Liver (tissue), 9 donors: ENCODE measurements around the gene BMP6. TPM values are rescaled to one million over a fixed set of nuclear protein-coding genes. Genes with fewer than 3 reads are reported as not detected.

Experiments used
- DNase-seq: peaks from one replicate; pipeline ENCODE4 v3.0.0-alpha.2; 2017; ENCODE audit warnings: low spot score
- H3K27ac ChIP-seq, 2 donors: one replicate each; pipeline ENCODE4 v1.7.0; 2013; ENCODE audit warnings: inconsistent platforms in 2 of 2, low read length in 2 of 2, control low read depth in 1 of 2, low read depth in 1 of 2, mild to moderate bottlenecking in 1 of 2
- H3K27me3 ChIP-seq, 4 donors: one replicate each; pipeline versions ENCODE4 v1.6.1 to v1.7.0; 2013; ENCODE audit warnings: low read length in 3 of 4, inconsistent platforms in 1 of 4, mild to moderate bottlenecking in 1 of 4, moderate library complexity in 1 of 4; ENCODE audit not compliant: control insufficient read depth in 4 of 4, insufficient read depth in 4 of 4
- H3K36me3 ChIP-seq, 4 donors: one replicate each; pipeline versions ENCODE4 v1.6.1 to v1.7.0; 2013; ENCODE audit warnings: low read length in 3 of 4, mild to moderate bottlenecking in 3 of 4, low read depth in 1 of 4, moderate library complexity in 1 of 4; ENCODE audit not compliant: control insufficient read depth in 4 of 4, insufficient read depth in 3 of 4
- H3K4me1 ChIP-seq, 4 donors: one replicate each; pipeline versions ENCODE4 v1.6.1 to v1.7.0; 2013; ENCODE audit warnings: low read length in 3 of 4, mild to moderate bottlenecking in 3 of 4, moderate library complexity in 1 of 4; ENCODE audit not compliant: control insufficient read depth in 4 of 4, insufficient read depth in 4 of 4
- H3K4me3 ChIP-seq, 3 donors: one replicate each; pipeline versions ENCODE4 v1.6.1 to v1.7.0; 2013; ENCODE audit warnings: low read length in 3 of 3, control low read depth in 1 of 3, low read depth in 1 of 3, mild to moderate bottlenecking in 1 of 3
- H3K9ac ChIP-seq, 2 donors: one replicate each; pipeline ENCODE4 v1.7.0; 2013; ENCODE audit warnings: low read length in 2 of 2, mild to moderate bottlenecking in 2 of 2, moderate library complexity in 2 of 2, control low read depth in 1 of 2, low read depth in 1 of 2
- H3K9me3 ChIP-seq, 4 donors: one replicate each; pipeline versions ENCODE4 v1.6.1 to v1.7.0; 2013; ENCODE audit warnings: low read length in 3 of 4; ENCODE audit not compliant: control insufficient read depth in 4 of 4
- ATF3 ChIP-seq: IDR thresholded peaks from 2 replicates; pipeline ENCODE4 v1.6.1; 2016; ENCODE audit warnings: antibody characterized with exemption
- CTCF ChIP-seq: fragments of 150-350 bp; IDR thresholded peaks from 2 replicates; pipeline ENCODE4 v1.5.1; 2017; ENCODE audit warnings: improper control_type of control experiment, low read depth, low read length; ENCODE audit not compliant: missing input control
- FOXA2 ChIP-seq: IDR thresholded peaks from 2 replicates; pipeline ENCODE4 v1.6.1; 2016; ENCODE audit warnings: antibody characterized with exemption
- HNF4A ChIP-seq, 2 donors: conservative IDR thresholded peaks; 2 replicates each; pipeline ENCODE4 v1.6.1; 2016; ENCODE audit warnings: antibody characterized with exemption in 2 of 2, mild to moderate bottlenecking in 2 of 2
- HNF4G ChIP-seq: IDR thresholded peaks from 2 replicates; pipeline ENCODE4 v1.6.1; 2016; ENCODE audit warnings: antibody characterized with exemption
- JUND ChIP-seq, 2 donors: IDR thresholded peaks; 2 replicates each; pipeline ENCODE4 v1.6.1; 2016; ENCODE audit warnings: antibody characterized with exemption in 2 of 2
- MAX ChIP-seq: IDR thresholded peaks from 2 replicates; pipeline ENCODE4 v1.6.1; 2016; ENCODE audit warnings: antibody characterized with exemption
- NR2F2 ChIP-seq: IDR thresholded peaks from 2 replicates; pipeline ENCODE4 v1.6.1; 2016; ENCODE audit warnings: antibody characterized with exemption
- RXRA ChIP-seq, 2 donors: IDR thresholded peaks; 2 replicates each; pipeline ENCODE4 v1.6.1; 2017 to 2018; ENCODE audit warnings: antibody characterized with exemption in 2 of 2, mild to moderate bottlenecking in 1 of 2
- SP1 ChIP-seq: IDR thresholded peaks from 2 replicates; pipeline ENCODE4 v1.6.1; 2018; ENCODE audit warnings: antibody characterized with exemption, mild to moderate bottlenecking
- TAF1 ChIP-seq: conservative IDR thresholded peaks from 2 replicates; pipeline ENCODE4 v1.6.1; 2016; ENCODE audit warnings: antibody characterized with exemption, mild to moderate bottlenecking
- ZBTB33 ChIP-seq: IDR thresholded peaks from 2 replicates; pipeline ENCODE4 v1.6.1; 2016; ENCODE audit warnings: antibody characterized with exemption
- WGBS: extraction: QIAGEN DNeasy Blood & Tissue Kit; methylation state at CpG from one replicate; pipeline ENCODE4 v1.1.7; 2013; 5-methylcytosine and 5-hydroxymethylcytosine counted together
- polyA plus RNA-seq, 2 donors: library from polyadenylated mRNA; stranded (reverse) in 1 of 2; unstranded in 1 of 2; fragments of 200-250 nt in 1 of 2; fragments of >200 nt in 1 of 2; fragmentation: Nextera tagmentation in 1 of 2; extraction: Ambion mirVana in 1 of 2; gene quantifications; one replicate each; pipeline versions ENCODE4 v1.2.1 to v1.2.3, GENCODE V29; 2013 to 2015
- total RNA-seq, 2 donors: library from RNA; depleted of rRNA; stranded (reverse); fragments of >200 nt; gene quantifications; one replicate each; pipeline ENCODE4 v1.2.3, GENCODE V29; 2014
- donor health status: healthy.
- donor health status: healthy.
- donor health status: healthy.
- donor health status: healthy.
- donor health status: healthy.

Gene BMP6
- total and polyA plus RNA-seq, 4 donors = 0.57 to 5.9 (median 2.3) TPM

- peaks cover 0 to 2% (median 0%) of the 10 kb centered on the region in 4 donors for H3K9me3 ChIP-seq
- WGBS = 87% methylated on average over 3 of the region's 3 CpGs
- TF ChIP-seq JUND (IDR thresholded peaks at IDR 0.05) (no peak), HNF4A (conservative IDR thresholded peaks at IDR 0.05) (no peak), SP1 (no peak)
Measured at GRCh38 chr6:7803214-7803613, 77.3 kb downstream of the BMP6 start.

GRCh38 chr6:7805078-7805849 is 79.4 kb downstream of the BMP6 start:
- DNase-seq = no peak
- H3K27me3 ChIP-seq = peaks cover 0 to 3% (median 0%) of the 10 kb centered on the region in 4 donors

More at GRCh38 chr6:7803214-7803613, 77.3 kb downstream of the BMP6 start:
- Histone ChIP-seq H3K36me3 (no peaks in the 10 kb centered on the region), H3K4me3 (no peak overlapping the region), H3K27me3 (no peaks in the 10 kb centered on the region), H3K27ac (no peak overlapping the region), H3K9ac (no peak overlapping the region), H3K4me1 (no peaks in the 10 kb centered on the region)
- DNase-seq = no peak

GRCh38 chr6:7805850-7806214 is 79.9 kb downstream of the BMP6 start:
- H3K9me3 ChIP-seq = no peaks in the 10 kb centered on the region
- peaks cover 0 to 3% (median 0%) of the 10 kb centered on the region in 4 donors for H3K27me3 ChIP-seq
- H3K36me3 ChIP-seq = no peaks in the 10 kb centered on the region
- no peak overlapping the region for H3K9ac ChIP-seq
- no peak for DNase-seq
- H3K4me1 ChIP-seq = no peaks in the 10 kb centered on the region
- 37% methylated on average over 6 of the region's 6 CpGs for WGBS
- no peak overlapping the region for H3K4me3 ChIP-seq
- no peak overlapping the region for H3K27ac ChIP-seq
- TF ChIP-seq ATF3 (no peak), ZBTB33 (no peak), TAF1 (no peak), JUND (IDR thresholded peaks at IDR 0.05) (no peak), CTCF (no peak), MAX (no peak), HNF4G (no peak), HNF4A (conservative IDR thresholded peaks at IDR 0.05) (no peak), RXRA (IDR thresholded peaks at IDR 0.05) (no peak)

More at GRCh38 chr6:7805078-7805849, 79.4 kb downstream of the BMP6 start:
- H3K27ac ChIP-seq = no peak overlapping the region
- 65% methylated on average over 11 of the region's 11 CpGs for WGBS
- H3K9ac ChIP-seq = no peak overlapping the region
- no peaks in the 10 kb centered on the region for H3K9me3 ChIP-seq
- TF ChIP-seq CTCF = no peak
- no peak for TF ChIP-seq JUND (IDR thresholded peaks at IDR 0.05)
- no peak for TF ChIP-seq NR2F2
- TF ChIP-seq FOXA2 = no peak
- TF ChIP-seq ZBTB33 = no peak
- H3K36me3 ChIP-seq = no peaks in the 10 kb centered on the region
- H3K4me3 ChIP-seq = no peak overlapping the region
- no peaks in the 10 kb centered on the region for H3K4me1 ChIP-seq
